CD1c-positive myeloid dendritic cell (primary cell): ENCODE results near the gene ATP6V0A1.
A peak's percentile ranks its signal among the peaks of the same experiment; 100 is the strongest.

ENCODE experiments used
- DNase-seq: peaks from one replicate; pipeline ENCODE4 v3.0.0-alpha.2; 2016; ENCODE audit errors: extremely low spot score

ATP6V0A1 gene

GRCh38 chr17:42518755-42519545 lies 60.3 kb downstream of the ATP6V0A1 start:
- no peak for DNase-seq

- DNase-seq, result peak; percentile 60
These were observed 61.1 kb downstream of the ATP6V0A1 start for GRCh38 chr17:42519546-42520491.

- no peak for DNase-seq
These were observed 61.9 kb downstream of the ATP6V0A1 start for GRCh38 chr17:42520540-42520951.

- no peak for DNase-seq
These were observed 62.4 kb downstream of the ATP6V0A1 start for GRCh38 chr17:42521036-42521435.

GRCh38 chr17:42521666-42522262 lies 63.1 kb downstream of the ATP6V0A1 start:
- no peak for DNase-seq

- DNase-seq, result no peak
These were observed 63.6 kb downstream of the ATP6V0A1 start for GRCh38 chr17:42522263-42522790.

GRCh38 chr17:42522798-42523278 lies 64.2 kb downstream of the ATP6V0A1 start:
- no peak for DNase-seq

- no peak for DNase-seq
These were observed 66.5 kb downstream of the ATP6V0A1 start for GRCh38 chr17:42525221-42525620.

- peak; percentile 13 for DNase-seq
These were observed 67.4 kb downstream of the ATP6V0A1 start for GRCh38 chr17:42526031-42526444.

GRCh38 chr17:42527932-42528331 lies 69.3 kb downstream of the ATP6V0A1 start:
- DNase-seq, result no peak

GRCh38 chr17:42529061-42529460 lies 70.4 kb downstream of the ATP6V0A1 start:
- no peak for DNase-seq

- no peak for DNase-seq
These were observed 72.3 kb downstream of the ATP6V0A1 start for GRCh38 chr17:42530952-42531454.

- DNase-seq, result peak; percentile 72
These were observed 73.0 kb downstream of the ATP6V0A1 start for GRCh38 chr17:42531455-42532354.

- no peak for DNase-seq
These were observed 76.7 kb downstream of the ATP6V0A1 start for GRCh38 chr17:42535155-42536047.

GRCh38 chr17:42536048-42536371 lies 77.3 kb downstream of the ATP6V0A1 start, which contains the start of gene NAGLU:
NAGLU (plus strand) TSS chr17:42536241; CDS start chr17:42536273, 32 bp downstream.
- peak; percentile 95 for DNase-seq

GRCh38 chr17:42536372-42537155 lies 77.9 kb downstream of the ATP6V0A1 start:
- DNase-seq, result peak; percentile 71

- no peak for DNase-seq
These were observed 78.6 kb downstream of the ATP6V0A1 start for GRCh38 chr17:42537156-42537805.

GRCh38 chr17:42537826-42538451 lies 79.3 kb downstream of the ATP6V0A1 start:
- no peak for DNase-seq
